ENCODE results near the gene CFD. TPM values are rescaled to one million over a fixed set of nuclear protein-coding genes. Genes with fewer than 3 reads are reported as not detected.

The CFD gene
- polyA plus RNA-seq, 1 donor from 2014 or later: 5.3 TPM

GRCh38 chr19:855566-856120 is 3.8 kb upstream of the CFD start:
- Histone ChIP-seq H3K4me3 (ENCODE audit: low read length) (no peak overlapping the region), H2AFZ (ENCODE audit: low read depth, low read length) (no peak overlapping the region), H3K36me3 (ENCODE audit: insufficient read depth, low read length) (no peaks in the 10 kb centered on the region), H3K4me2 (ENCODE audit: low read length) (no peak overlapping the region), H3F3A (ENCODE audit: insufficient read depth, low read length, poor library complexity, severe bottlenecking) (no peaks in the 10 kb centered on the region), H3K9me3 (ENCODE audit: low read length) (no peaks in the 10 kb centered on the region), H3K9ac (ENCODE audit: low read length) (no peak overlapping the region), H4K20me1 (ENCODE audit: insufficient read depth) (no peaks in the 10 kb centered on the region), H3K9me2 (ENCODE audit: insufficient read depth, low read length) (no peaks in the 10 kb centered on the region), H3K79me2 (replicated peaks; ENCODE audit: insufficient read depth, low read length) (no peaks in the 10 kb centered on the region), H3K27me3 (ENCODE audit: insufficient read depth, low read depth, low read length) (peaks cover 25% of the 10 kb centered on the region), H3K27ac (ENCODE audit: low read length) (no peak overlapping the region)
- no peak for TF ChIP-seq EZH2 (IDR thresholded peaks at IDR 0.05; ENCODE audit: borderline replicate concordance, insufficient read depth, low read length, poor library complexity, severe bottlenecking)
- no peak for TF ChIP-seq CTCF (IDR thresholded peaks at IDR 0.05; ENCODE audit: poor library complexity, severe bottlenecking)
- no peak for TF ChIP-seq EP300 (conservative IDR thresholded peaks at IDR 0.05; ENCODE audit: poor library complexity, severe bottlenecking)
- no peak for TF ChIP-seq SMC3 (conservative IDR thresholded peaks at IDR 0.05; ENCODE audit: poor library complexity)

GRCh38 chr19:858284-858683 is 1.2 kb upstream of the CFD start:
- H3F3A ChIP-seq (ENCODE audit: insufficient read depth, low read length, poor library complexity, severe bottlenecking): no peaks in the 10 kb centered on the region
- no peak overlapping the region for H3K9ac ChIP-seq (ENCODE audit: low read length)
- peaks cover 36% of the 10 kb centered on the region for H3K27me3 ChIP-seq (ENCODE audit: insufficient read depth, low read depth, low read length)
- H3K79me2 ChIP-seq (replicated peaks; ENCODE audit: insufficient read depth, low read length): no peaks in the 10 kb centered on the region
- TF ChIP-seq POLR2AphosphoS5 (IDR thresholded peaks at IDR 0.05) (no peak), CTCF (IDR thresholded peaks at IDR 0.05; ENCODE audit: poor library complexity, severe bottlenecking) (no peak), EP300 (conservative IDR thresholded peaks at IDR 0.05; ENCODE audit: poor library complexity, severe bottlenecking) (no peak), EZH2 (IDR thresholded peaks at IDR 0.05; ENCODE audit: borderline replicate concordance, insufficient read depth, low read length, poor library complexity, severe bottlenecking) (no peak), REST (IDR thresholded peaks at IDR 0.05; ENCODE audit: borderline replicate concordance) (no peak), RAD21 (conservative IDR thresholded peaks at IDR 0.05) (no peak), MXI1 (conservative IDR thresholded peaks at IDR 0.05; ENCODE audit: poor library complexity, severe bottlenecking) (no peak), SMC3 (conservative IDR thresholded peaks at IDR 0.05; ENCODE audit: poor library complexity) (no peak)
- no peak overlapping the region for H3K4me2 ChIP-seq (ENCODE audit: low read length)
- H3K36me3 ChIP-seq (ENCODE audit: insufficient read depth, low read length): no peaks in the 10 kb centered on the region
- no peak overlapping the region for H3K27ac ChIP-seq (ENCODE audit: low read length)
- H2AFZ ChIP-seq (ENCODE audit: low read depth, low read length): no peak overlapping the region
- no peaks in the 10 kb centered on the region for H3K9me3 ChIP-seq (ENCODE audit: low read length)
- no peaks in the 10 kb centered on the region for H3K9me2 ChIP-seq (ENCODE audit: insufficient read depth, low read length)
- no peak overlapping the region for H3K4me3 ChIP-seq (ENCODE audit: low read length)
- no peaks in the 10 kb centered on the region for H4K20me1 ChIP-seq (ENCODE audit: insufficient read depth)
